GM21737 (cell line): ENCODE measurements around the gene EML4.

Source experiments
- ATAC-seq: cut with Tn5 transposase; IDR thresholded peaks from one replicate; pipeline ENCODE4 v1.9.1; 2021; ENCODE audit warnings: mild to moderate bottlenecking, moderate library complexity; ENCODE audit not compliant: unreplicated experiment

EML4 gene

GRCh38 chr2:42137125-42137841, 31.9 kb upstream of the EML4 start:
- ATAC-seq = no peak

GRCh38 chr2:42138163-42139015, 30.8 kb upstream of the EML4 start:
- ATAC-seq = no peak

GRCh38 chr2:42139101-42139500, 30.1 kb upstream of the EML4 start:
- ATAC-seq = no peak

- no peak for ATAC-seq
Observed at GRCh38 chr2:42140496-42140895, 28.7 kb upstream of the EML4 start.

GRCh38 chr2:42141687-42142546, 27.2 kb upstream of the EML4 start:
- ATAC-seq = no peak

- no peak for ATAC-seq
Observed at GRCh38 chr2:42142547-42143184, 26.5 kb upstream of the EML4 start.

- no peak for ATAC-seq
Observed at GRCh38 chr2:42147641-42148274, 21.4 kb upstream of the EML4 start.

- ATAC-seq = no peak
Observed at GRCh38 chr2:42150159-42150558, 19.0 kb upstream of the EML4 start.

GRCh38 chr2:42153944-42154581, 15.1 kb upstream of the EML4 start:
- no peak for ATAC-seq

- no peak for ATAC-seq
Observed at GRCh38 chr2:42156721-42157120, 12.4 kb upstream of the EML4 start.

- no peak for ATAC-seq
Observed at GRCh38 chr2:42161444-42161843, 7.7 kb upstream of the EML4 start.

- no peak for ATAC-seq
Observed at GRCh38 chr2:42163444-42164045, 5.6 kb upstream of the EML4 start.

- ATAC-seq = no peak
Observed at GRCh38 chr2:42164046-42164445, 5.1 kb upstream of the EML4 start.

- ATAC-seq = no peak
Observed at GRCh38 chr2:42164971-42165370, 4.2 kb upstream of the EML4 start.

- no peak for ATAC-seq
Observed at GRCh38 chr2:42167458-42167857, 1.7 kb upstream of the EML4 start.

- ATAC-seq = no peak
Observed at GRCh38 chr2:42168459-42169099, 574 bp upstream of the EML4 start.

GRCh38 chr2:42169874-42170521, 845 bp downstream of the EML4 start:
- peak; percentile 26 for ATAC-seq

GRCh38 chr2:42170619-42171395, 1.7 kb downstream of the EML4 start:
- no peak for ATAC-seq
